SU-DHL-6 (cell line): Measurements from ENCODE around the gene FRMD4B.

Source experiments
- H2AFZ ChIP-seq: fragments of 200-600 bp; sonication (generic); 2 replicates; pipeline ENCODE4 v1.6.1; 2014; ENCODE audit warnings: low read depth, mild to moderate bottlenecking, moderate library complexity, mixed read lengths, antibody characterized with exemption, low read length; ENCODE audit not compliant: severe bottlenecking
- H3F3A ChIP-seq: fragments of 200-600 bp; shearing (Covaris generic); 2 replicates; pipeline ENCODE4 v1.6.0; 2016; ENCODE audit warnings: antibody characterized with exemption, mild to moderate bottlenecking; ENCODE audit not compliant: insufficient read depth
- H3K27ac ChIP-seq: fragments of 200-600 bp; sonication (generic); 2 replicates; pipeline ENCODE4 v1.5.1; 2016; ENCODE audit warnings: low read depth, mild to moderate bottlenecking, low read length, moderate library complexity, mixed read lengths
- H3K27me3 ChIP-seq: fragments of 200-600 bp; sonication (generic), shearing (Covaris generic); 2 replicates; pipeline ENCODE4 v1.6.0; 2014; ENCODE audit warnings: mild to moderate bottlenecking, low read length
- H3K36me3 ChIP-seq: fragments of 200-600 bp; sonication (generic); 2 replicates; pipeline ENCODE4 v1.6.1; 2014; ENCODE audit warnings: mild to moderate bottlenecking, low read length, mixed read lengths
- H3K4me2 ChIP-seq: fragments of 300-600, 200-600 bp; shearing (Covaris generic), sonication (generic); 2 replicates; pipeline ENCODE4 v1.6.0; 2014; ENCODE audit warnings: low read length, low read depth, mild to moderate bottlenecking; ENCODE audit not compliant: poor library complexity, severe bottlenecking
- H3K4me3 ChIP-seq: fragments of 200-600 bp; sonication (generic); 2 replicates; pipeline ENCODE4 v1.5.1; 2014; ENCODE audit warnings: antibody characterized with exemption, low read length, mild to moderate bottlenecking, mixed read lengths; ENCODE audit not compliant: insufficient read depth, poor library complexity, severe bottlenecking
- H3K79me2 ChIP-seq: fragments of 200-600 bp; sonication (generic); 2 replicates; pipeline ENCODE4 v1.6.1; 2014; ENCODE audit warnings: mild to moderate bottlenecking, low read length, moderate library complexity; ENCODE audit not compliant: insufficient read depth
- H3K9ac ChIP-seq: fragments of 200-600 bp; sonication (generic); 2 replicates; pipeline ENCODE4 v1.7.0; 2014; ENCODE audit warnings: mild to moderate bottlenecking, low read length
- H3K9me2 ChIP-seq: fragments of 200-600 bp; sonication (generic); replicated peaks from 2 replicates; pipeline ENCODE4 v1.6.1; 2014; ENCODE audit warnings: low read length; ENCODE audit not compliant: insufficient read depth
- H3K9me3 ChIP-seq: fragments of 200-600 bp; sonication (generic); 2 replicates; pipeline ENCODE4 v1.6.1; 2014; ENCODE audit warnings: low read length, mixed read lengths; ENCODE audit not compliant: insufficient read depth
- H4K20me1 ChIP-seq: fragments of 200-600 bp; sonication (generic); 2 replicates; pipeline ENCODE4 v1.6.1; 2014; ENCODE audit warnings: low read depth, mild to moderate bottlenecking, antibody characterized with exemption, low read length, moderate library complexity, mixed read lengths
- EZH2phosphoT487 ChIP-seq: fragments of 200-600 bp; sonication (generic), shearing (Covaris generic); conservative IDR thresholded peaks from 2 replicates; pipeline ENCODE4 v1.6.1; 2018; ENCODE audit warnings: mild to moderate bottlenecking, antibody characterized with exemption, low read length, moderate library complexity, mixed read lengths
- TF ChIP-seq, protein P1 (sequence below): fragments of 200-600 bp; sonication (generic); IDR thresholded peaks from one replicate; pipeline ENCODE4 v1.5.1; 2017; ENCODE audit warnings: antibody characterized with exemption, mild to moderate bottlenecking, low read length, moderate library complexity; ENCODE audit not compliant: insufficient read depth, poor library complexity, severe bottlenecking

Gene FRMD4B

DNA sequence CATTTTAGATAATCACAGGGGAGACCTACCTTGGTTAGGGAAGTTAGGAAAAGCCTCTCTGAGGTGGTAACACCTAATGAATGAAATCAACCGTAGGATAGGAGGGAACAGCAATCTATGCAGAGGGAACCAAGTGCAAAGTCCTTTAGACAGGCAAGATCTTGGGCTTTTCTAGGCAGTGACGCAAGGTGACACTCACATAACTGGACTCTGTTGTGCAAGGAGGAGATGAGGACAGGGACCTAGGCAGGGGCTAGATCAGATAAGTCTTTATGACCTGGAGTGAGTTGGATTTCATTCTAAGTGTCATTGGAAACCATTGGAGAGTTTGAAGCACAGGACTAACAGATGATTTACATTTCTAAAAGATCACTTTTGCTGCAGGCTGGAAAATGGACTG is 258.9 kb downstream of the FRMD4B start:
- no peak for TF ChIP-seq EZH2phosphoT487
- TF ChIP-seq, protein P1, sequence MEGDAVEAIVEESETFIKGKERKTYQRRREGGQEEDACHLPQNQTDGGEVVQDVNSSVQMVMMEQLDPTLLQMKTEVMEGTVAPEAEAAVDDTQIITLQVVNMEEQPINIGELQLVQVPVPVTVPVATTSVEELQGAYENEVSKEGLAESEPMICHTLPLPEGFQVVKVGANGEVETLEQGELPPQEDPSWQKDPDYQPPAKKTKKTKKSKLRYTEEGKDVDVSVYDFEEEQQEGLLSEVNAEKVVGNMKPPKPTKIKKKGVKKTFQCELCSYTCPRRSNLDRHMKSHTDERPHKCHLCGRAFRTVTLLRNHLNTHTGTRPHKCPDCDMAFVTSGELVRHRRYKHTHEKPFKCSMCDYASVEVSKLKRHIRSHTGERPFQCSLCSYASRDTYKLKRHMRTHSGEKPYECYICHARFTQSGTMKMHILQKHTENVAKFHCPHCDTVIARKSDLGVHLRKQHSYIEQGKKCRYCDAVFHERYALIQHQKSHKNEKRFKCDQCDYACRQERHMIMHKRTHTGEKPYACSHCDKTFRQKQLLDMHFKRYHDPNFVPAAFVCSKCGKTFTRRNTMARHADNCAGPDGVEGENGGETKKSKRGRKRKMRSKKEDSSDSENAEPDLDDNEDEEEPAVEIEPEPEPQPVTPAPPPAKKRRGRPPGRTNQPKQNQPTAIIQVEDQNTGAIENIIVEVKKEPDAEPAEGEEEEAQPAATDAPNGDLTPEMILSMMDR, result no peak
- Histone ChIP-seq H4K20me1 (no peaks in the 10 kb centered on the region), H3K4me2 (no peak overlapping the region), H3K79me2 (no peaks in the 10 kb centered on the region), H3K9me2 (no peaks in the 10 kb centered on the region), H2AFZ (no peak overlapping the region), H3F3A (no peaks in the 10 kb centered on the region), H3K4me3 (no peak overlapping the region), H3K9ac (no peak overlapping the region), H3K27me3 (no peaks in the 10 kb centered on the region), H3K9me3 (no peaks in the 10 kb centered on the region), H3K27ac (no peak overlapping the region), H3K36me3 (no peaks in the 10 kb centered on the region)

GRCh38 chr3:69126216-69126615 is 259.7 kb downstream of the FRMD4B start:
- Histone ChIP-seq H4K20me1 (no peaks in the 10 kb centered on the region), H3K4me3 (no peak overlapping the region), H3F3A (no peaks in the 10 kb centered on the region), H3K4me2 (no peak overlapping the region), H2AFZ (no peak overlapping the region), H3K9me2 (no peaks in the 10 kb centered on the region), H3K9ac (no peak overlapping the region), H3K27ac (no peak overlapping the region), H3K27me3 (no peaks in the 10 kb centered on the region), H3K36me3 (no peaks in the 10 kb centered on the region), H3K9me3 (no peaks in the 10 kb centered on the region), H3K79me2 (no peaks in the 10 kb centered on the region)
- TF ChIP-seq, protein P1, result no peak

- Histone ChIP-seq H3K4me2 (no peak within 1 kb of the TSS), H3K4me3 (no peak within 1 kb of the TSS), H3K27ac (no peak within 1 kb of the TSS), H3K27me3 (no peaks in the 10 kb centered on the region), H3K79me2 (no peaks in the 10 kb centered on the region), H4K20me1 (no peaks in the 10 kb centered on the region), H3K9ac (no peak within 1 kb of the TSS), H2AFZ (no peak within 1 kb of the TSS), H3F3A (no peaks in the 10 kb centered on the region), H3K36me3 (no peaks in the 10 kb centered on the region), H3K9me2 (no peaks in the 10 kb centered on the region), H3K9me3 (no peaks in the 10 kb centered on the region)
- TF ChIP-seq EZH2phosphoT487, result no peak
- TF ChIP-seq, protein P1, result no peak
Measured at GRCh38 chr3:69122403-69122802, 263.5 kb downstream of the FRMD4B start, which contains the start of gene LMOD3. LMOD3 (minus strand) TSS chr3:69122595; CDS start chr3:69122386, 209 bp downstream.

DNA sequence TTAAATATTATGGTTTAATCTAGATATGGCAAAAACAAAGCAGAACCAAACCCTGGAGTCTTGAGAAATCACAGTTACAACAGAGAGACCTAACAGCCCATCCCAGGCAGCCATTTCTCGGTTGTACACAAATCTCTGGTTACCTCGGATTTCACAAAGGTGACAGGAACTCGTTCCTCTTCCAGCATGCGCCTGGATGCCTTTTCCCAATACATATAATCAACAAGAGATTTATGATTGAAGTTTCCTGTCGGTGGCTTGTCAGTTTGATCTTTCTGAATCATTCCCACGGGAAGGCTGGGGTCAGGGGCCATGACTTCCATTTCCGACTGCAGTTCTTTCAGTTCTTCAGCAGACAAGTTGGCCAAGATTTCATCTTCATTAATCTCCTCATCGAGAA is 263.9 kb downstream of the FRMD4B start:
- TF ChIP-seq EZH2phosphoT487, result no peak
- TF ChIP-seq, protein P1, result no peak
- H3K9me2 ChIP-seq, result no peaks in the 10 kb centered on the region
- H3K36me3 ChIP-seq, result no peaks in the 10 kb centered on the region
- H2AFZ ChIP-seq, result no peak overlapping the region
- no peaks in the 10 kb centered on the region for H3K79me2 ChIP-seq
- H3K27ac ChIP-seq, result no peak overlapping the region
- H4K20me1 ChIP-seq, result no peaks in the 10 kb centered on the region
- H3K9me3 ChIP-seq, result no peaks in the 10 kb centered on the region
- H3K27me3 ChIP-seq, result no peaks in the 10 kb centered on the region
- H3K4me3 ChIP-seq, result no peak overlapping the region
- no peak overlapping the region for H3K4me2 ChIP-seq
- H3F3A ChIP-seq, result no peaks in the 10 kb centered on the region
- H3K9ac ChIP-seq, result no peak overlapping the region
